A673 (cell line): ENCODE results near the gene SIRPA. TPM values are rescaled to one million over a fixed set of nuclear protein-coding genes. Genes with fewer than 3 reads are reported as not detected.

Source experiments
- BruUV-seq: library from RNA; stranded (reverse); fragments of 400-500 nt; replicated peaks from 2 replicates; lab custom pipeline; 2021; lab: Mats Ljungman, UMichigan
- CTCF ChIA-PET: fragments of 300-600 bp; sonication (Branson Sonifier 250); formaldehyde crosslinking; loops from one replicate; lab custom pipeline; 2022; ENCODE audit warnings: antibody characterized with exemption; lab: Charles Lee
- POLR2A ChIA-PET: fragments of 300-600 bp; sonication (Branson Sonifier 250); formaldehyde crosslinking; loops from one replicate; lab custom pipeline; 2022; ENCODE audit warnings: antibody characterized with exemption; ENCODE audit not compliant: low non-redundant PET; lab: Charles Lee
- DNase-seq: peaks from one replicate; pipeline ENCODE4 v3.0.0-alpha.2; 2015; ENCODE audit warnings: low spot score
- H3K27ac ChIP-seq: fragments of 200-600 bp; sonication (generic); 2 replicates; pipeline ENCODE4 v1.5.1; 2016; ENCODE audit warnings: mixed run types, low read depth, mild to moderate bottlenecking, mixed read lengths, antibody characterized with exemption, low read length; ENCODE audit not compliant: poor library complexity, severe bottlenecking
- H3K27me3 ChIP-seq: fragments of 200-600 bp; sonication (generic); replicated peaks from 2 replicates; pipeline ENCODE4 v1.6.1; 2017; ENCODE audit warnings: mixed run types, low read depth, mild to moderate bottlenecking, mixed read lengths, antibody characterized with exemption, low read length; ENCODE audit not compliant: insufficient read depth, poor library complexity
- H3K36me3 ChIP-seq: fragments of 200-600 bp; sonication (generic); 2 replicates; pipeline ENCODE4 v1.6.1; 2016; ENCODE audit warnings: mixed run types, mild to moderate bottlenecking, mixed read lengths, antibody characterized with exemption, low read length; ENCODE audit not compliant: insufficient read depth, poor library complexity, severe bottlenecking
- H3K4me1 ChIP-seq: fragments of 200-600 bp; sonication (generic); 2 replicates; pipeline ENCODE4 v1.6.1; 2017; ENCODE audit warnings: mixed run types, mild to moderate bottlenecking, mixed read lengths, antibody characterized with exemption, low read length; ENCODE audit not compliant: insufficient read depth, poor library complexity, severe bottlenecking
- H3K4me3 ChIP-seq: fragments of 200-600 bp; sonication (generic); 2 replicates; pipeline ENCODE4 v1.5.1; 2016; ENCODE audit warnings: low read depth, mixed run types, mild to moderate bottlenecking, mixed read lengths, low read length; ENCODE audit not compliant: poor library complexity, severe bottlenecking
- H3K9me3 ChIP-seq: fragments of 200-600 bp; sonication (generic); 2 replicates; pipeline ENCODE4 v1.6.1; 2016; ENCODE audit warnings: mixed run types, low read depth, mild to moderate bottlenecking, mixed read lengths, antibody characterized with exemption, low read length; ENCODE audit not compliant: poor library complexity, severe bottlenecking
- EZH2 ChIP-seq: fragments of 200-600 bp; sonication (generic); IDR thresholded peaks from 2 replicates; pipeline ENCODE4 v1.6.1; 2017; ENCODE audit warnings: borderline replicate concordance, low read depth, mild to moderate bottlenecking, mixed read lengths, antibody characterized with exemption, low read length; ENCODE audit not compliant: poor library complexity, severe bottlenecking
- intact Hi-C: fragments of 100-400 bp; cut with micrococcal nuclease; formaldehyde crosslinking; loops from one replicate; pipeline ENCODE4 v1.10.0; 2022; ENCODE audit not compliant: unreplicated experiment
- total RNA-seq: library from RNA; stranded (reverse); gene quantifications from 2 replicates; pipeline ENCODE4 v1.2.3, GENCODE V29; 2021
- TF ChIP-seq, protein P1 (sequence below): fragments of 300-800, 200-600 bp; sonication (generic); conservative IDR thresholded peaks from 2 replicates; pipeline ENCODE4 v1.5.1; 2017; ENCODE audit warnings: low read depth, mild to moderate bottlenecking, antibody characterized with exemption, low read length, moderate library complexity, mixed read lengths

Gene SIRPA
- total RNA-seq, 1 experiment from 2014 or later, result 81.0 TPM

DNA sequence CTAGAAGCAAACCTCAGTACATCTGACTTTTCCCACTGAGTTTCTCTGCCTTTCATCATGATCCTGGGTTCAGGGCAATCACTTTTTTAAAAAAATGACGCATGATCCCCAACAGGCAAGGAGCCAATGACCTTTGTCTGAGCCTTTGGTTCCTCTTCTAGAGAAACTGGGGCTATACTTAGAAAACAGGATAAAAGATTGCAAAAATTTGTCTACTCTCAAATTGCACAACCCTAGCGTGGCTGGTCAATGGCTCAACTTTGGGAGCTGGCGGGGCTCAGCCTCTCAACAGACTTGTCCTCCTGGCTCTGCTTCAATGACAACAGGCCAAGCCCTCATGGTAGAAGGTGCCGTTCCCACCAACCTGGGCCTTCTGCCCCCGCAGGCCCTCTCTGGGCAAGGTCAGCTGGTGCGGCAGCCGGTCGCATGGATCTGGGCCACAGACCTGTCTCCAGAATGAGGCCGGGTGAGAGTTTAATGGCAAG lies 50.0 kb downstream of the SIRPA start:
- ChIA-PET CTCF (no interaction called here), POLR2A (no interaction called here)
- intact Hi-C loops, result no loop called here
- Histone ChIP-seq H3K27me3 (no peaks in the 10 kb centered on the region), H3K36me3 (no peaks in the 10 kb centered on the region), H3K4me3 (no peak overlapping the region), H3K27ac (no peak overlapping the region), H3K4me1 (peaks cover 33% of the 10 kb centered on the region), H3K9me3 (no peaks in the 10 kb centered on the region)
- no peak for DNase-seq
- TF ChIP-seq EZH2, result no peak
- TF ChIP-seq, protein P1, sequence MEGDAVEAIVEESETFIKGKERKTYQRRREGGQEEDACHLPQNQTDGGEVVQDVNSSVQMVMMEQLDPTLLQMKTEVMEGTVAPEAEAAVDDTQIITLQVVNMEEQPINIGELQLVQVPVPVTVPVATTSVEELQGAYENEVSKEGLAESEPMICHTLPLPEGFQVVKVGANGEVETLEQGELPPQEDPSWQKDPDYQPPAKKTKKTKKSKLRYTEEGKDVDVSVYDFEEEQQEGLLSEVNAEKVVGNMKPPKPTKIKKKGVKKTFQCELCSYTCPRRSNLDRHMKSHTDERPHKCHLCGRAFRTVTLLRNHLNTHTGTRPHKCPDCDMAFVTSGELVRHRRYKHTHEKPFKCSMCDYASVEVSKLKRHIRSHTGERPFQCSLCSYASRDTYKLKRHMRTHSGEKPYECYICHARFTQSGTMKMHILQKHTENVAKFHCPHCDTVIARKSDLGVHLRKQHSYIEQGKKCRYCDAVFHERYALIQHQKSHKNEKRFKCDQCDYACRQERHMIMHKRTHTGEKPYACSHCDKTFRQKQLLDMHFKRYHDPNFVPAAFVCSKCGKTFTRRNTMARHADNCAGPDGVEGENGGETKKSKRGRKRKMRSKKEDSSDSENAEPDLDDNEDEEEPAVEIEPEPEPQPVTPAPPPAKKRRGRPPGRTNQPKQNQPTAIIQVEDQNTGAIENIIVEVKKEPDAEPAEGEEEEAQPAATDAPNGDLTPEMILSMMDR, result no peak
- BruUV-seq, result no TSS peak

DNA sequence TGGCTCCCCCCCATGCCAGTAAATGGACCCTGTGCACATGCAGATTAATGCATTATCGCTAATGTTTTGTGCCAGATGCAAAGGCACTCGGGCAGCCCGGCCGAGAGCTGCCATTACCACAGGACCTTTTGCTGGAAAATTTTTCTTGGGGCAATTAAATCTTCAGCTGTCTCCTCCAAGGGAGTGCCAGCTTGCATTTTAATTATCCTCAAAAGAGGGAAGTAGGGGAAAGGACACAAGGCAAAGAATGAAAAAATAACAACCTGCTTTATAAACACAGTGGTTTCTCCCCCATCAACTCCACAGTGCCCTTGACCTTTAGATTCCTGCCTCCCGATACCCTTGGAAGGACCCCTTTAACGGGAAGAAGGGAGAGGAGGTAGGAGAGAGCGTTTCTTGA lies 50.5 kb downstream of the SIRPA start:
- POLR2A ChIA-PET, result no interaction called here

DNA sequence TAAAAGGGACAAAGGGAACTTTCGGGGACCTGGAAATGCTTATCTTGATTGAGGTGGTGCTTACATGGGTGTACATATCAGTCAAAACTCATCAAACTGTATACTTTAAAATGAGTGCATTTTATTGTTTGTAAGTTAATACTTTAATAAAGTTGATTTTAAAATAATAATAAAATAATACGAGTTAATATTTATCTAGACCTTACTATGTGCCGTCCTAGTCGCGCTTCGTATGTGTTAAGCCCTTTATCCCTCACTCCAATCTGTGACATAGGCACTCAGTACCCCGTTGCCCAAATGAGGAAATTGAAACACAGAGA lies 51.2 kb downstream of the SIRPA start:
- Histone ChIP-seq H3K27me3 (no peaks in the 10 kb centered on the region), H3K36me3 (no peaks in the 10 kb centered on the region), H3K4me1 (peaks cover 45% of the 10 kb centered on the region), H3K4me3 (no peak overlapping the region), H3K27ac (no peak overlapping the region), H3K9me3 (no peaks in the 10 kb centered on the region)
- ChIA-PET CTCF (no interaction called here), POLR2A (no interaction called here)
- no peak for DNase-seq
- intact Hi-C loops, result no loop called here
- TF ChIP-seq, protein P1, result no peak
- no peak for TF ChIP-seq EZH2
- BruUV-seq, result no TSS peak

More for the DNA sequence above, 50.5 kb downstream of the SIRPA start:
- intact Hi-C loops, result no loop called here
- Histone ChIP-seq H3K27ac (no peak overlapping the region), H3K27me3 (no peaks in the 10 kb centered on the region), H3K4me1 (peaks cover 38% of the 10 kb centered on the region), H3K4me3 (no peak overlapping the region), H3K9me3 (no peaks in the 10 kb centered on the region), H3K36me3 (no peaks in the 10 kb centered on the region)
- DNase-seq, result no peak
- BruUV-seq, result no TSS peak
- CTCF ChIA-PET, result no interaction called here
- TF ChIP-seq EZH2, result no peak
- TF ChIP-seq, protein P1, result no peak
